ENCODE results near the gene TMEM183A. TPM values are rescaled to one million over a fixed set of nuclear protein-coding genes. Genes with fewer than 3 reads are reported as not detected.
"Not testable (repeated sequence)": the region's sequence is repeated elsewhere in the genome, so short reads cannot be mapped to it uniquely, and the experiment has no call there.

The TMEM183A gene
- total RNA-seq, 1 donor from 2014 or later: 75.8 TPM

DNA sequence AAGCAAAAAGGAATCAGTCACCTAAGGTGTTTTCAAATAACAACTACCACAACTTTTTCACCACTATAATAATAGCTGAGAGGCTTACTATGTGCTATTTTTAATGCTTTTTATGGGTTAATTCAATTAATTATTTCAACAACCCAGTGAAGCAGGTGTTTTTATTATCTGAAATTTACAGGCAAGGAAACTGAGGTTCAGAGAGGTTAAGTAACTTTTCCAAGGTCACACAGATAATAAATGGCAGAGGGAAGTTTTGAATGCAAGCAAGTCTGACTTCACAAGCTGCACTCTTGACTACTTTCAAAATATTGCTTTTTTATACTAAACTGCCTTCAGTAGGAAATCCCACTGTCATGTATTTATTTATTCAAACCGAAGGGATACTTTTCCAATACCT is 4.2 kb upstream of the TMEM183A start:
- no peaks in the 10 kb centered on the region for H3K36me3 Mint-ChIP-seq
- H3K4me3 Mint-ChIP-seq: no peak overlapping the region
- no peaks in the 10 kb centered on the region for H3K9me3 Mint-ChIP-seq
- H3K4me1 Mint-ChIP-seq (ENCODE audit: unreplicated experiment): peaks cover 6% of the 10 kb centered on the region
- H3K27me3 Mint-ChIP-seq: peaks cover 11% of the 10 kb centered on the region
- no peak for DNase-seq (ENCODE audit: extremely low spot score, unreplicated experiment)
- no peak overlapping the region for H3K27ac Mint-ChIP-seq
- TF ChIP-seq, protein P1, sequence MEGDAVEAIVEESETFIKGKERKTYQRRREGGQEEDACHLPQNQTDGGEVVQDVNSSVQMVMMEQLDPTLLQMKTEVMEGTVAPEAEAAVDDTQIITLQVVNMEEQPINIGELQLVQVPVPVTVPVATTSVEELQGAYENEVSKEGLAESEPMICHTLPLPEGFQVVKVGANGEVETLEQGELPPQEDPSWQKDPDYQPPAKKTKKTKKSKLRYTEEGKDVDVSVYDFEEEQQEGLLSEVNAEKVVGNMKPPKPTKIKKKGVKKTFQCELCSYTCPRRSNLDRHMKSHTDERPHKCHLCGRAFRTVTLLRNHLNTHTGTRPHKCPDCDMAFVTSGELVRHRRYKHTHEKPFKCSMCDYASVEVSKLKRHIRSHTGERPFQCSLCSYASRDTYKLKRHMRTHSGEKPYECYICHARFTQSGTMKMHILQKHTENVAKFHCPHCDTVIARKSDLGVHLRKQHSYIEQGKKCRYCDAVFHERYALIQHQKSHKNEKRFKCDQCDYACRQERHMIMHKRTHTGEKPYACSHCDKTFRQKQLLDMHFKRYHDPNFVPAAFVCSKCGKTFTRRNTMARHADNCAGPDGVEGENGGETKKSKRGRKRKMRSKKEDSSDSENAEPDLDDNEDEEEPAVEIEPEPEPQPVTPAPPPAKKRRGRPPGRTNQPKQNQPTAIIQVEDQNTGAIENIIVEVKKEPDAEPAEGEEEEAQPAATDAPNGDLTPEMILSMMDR (conservative IDR thresholded peaks at IDR 0.05): no peak

DNA sequence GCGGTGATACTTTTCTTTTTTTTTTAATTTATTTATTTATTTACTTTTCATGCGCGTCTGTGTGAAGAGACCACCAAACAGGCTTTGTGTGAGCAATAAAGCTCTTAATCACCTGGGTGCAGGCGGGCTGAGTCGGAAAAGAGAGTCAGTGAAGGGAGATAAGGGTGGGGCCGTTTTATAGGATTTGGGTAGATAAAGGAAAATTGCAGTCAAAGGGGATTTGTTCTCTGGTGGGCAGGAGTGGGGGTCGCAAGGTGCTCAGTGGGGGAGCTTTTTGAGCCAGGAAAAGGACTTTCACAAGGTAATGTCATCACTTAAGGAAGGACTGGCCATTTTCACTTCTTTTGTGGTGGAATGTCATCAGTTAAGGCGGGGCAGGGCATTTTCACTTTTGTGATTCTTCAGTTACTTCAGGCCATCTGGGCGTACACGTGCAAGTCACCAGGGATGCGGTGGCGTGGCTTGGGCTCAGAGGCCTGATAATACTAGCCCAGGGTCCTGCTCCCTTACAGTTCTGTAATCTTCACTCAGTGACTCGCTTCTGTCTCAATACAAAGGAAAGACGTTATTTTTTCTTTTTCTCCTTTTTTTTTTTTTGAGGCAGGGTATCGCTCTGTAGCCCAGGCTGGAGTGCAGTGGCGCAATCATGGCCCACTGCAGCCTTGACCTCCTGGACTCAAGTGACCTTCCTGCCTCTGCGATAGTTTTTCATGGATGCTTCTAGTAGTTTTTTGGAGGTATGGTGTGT is 1.6 kb upstream of the TMEM183A start:
- H3K9me3 Mint-ChIP-seq; H3K27me3 Mint-ChIP-seq; DNase-seq (ENCODE audit: extremely low spot score, unreplicated experiment); H3K36me3 Mint-ChIP-seq: not testable (repeated sequence)
- H3K27ac Mint-ChIP-seq: peak overlapping the region; percentile 100
- peak overlapping the region; percentile 97 for H3K4me3 Mint-ChIP-seq
- H3K4me1 Mint-ChIP-seq (ENCODE audit: unreplicated experiment): peaks cover 14% of the 10 kb centered on the region

DNA sequence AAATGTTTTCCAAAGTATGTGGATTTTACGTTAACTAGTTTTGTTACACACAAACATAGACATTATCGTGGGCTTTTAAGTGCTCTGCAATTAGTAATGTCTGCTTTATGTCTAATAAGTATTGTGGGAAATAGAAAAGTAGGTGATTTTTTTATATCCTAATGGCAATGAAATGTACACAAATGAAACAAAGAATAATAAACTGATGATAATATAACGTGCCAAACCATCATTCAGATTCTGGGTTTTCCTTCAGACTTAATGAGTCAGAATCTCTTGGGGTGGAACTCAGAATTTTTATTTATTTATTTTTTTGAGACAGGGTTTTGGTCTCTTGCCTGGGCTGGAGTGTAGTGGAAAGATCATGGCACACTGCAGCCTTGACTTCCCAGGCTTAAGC is 2.0 kb downstream of the TMEM183A start:
- H3K9me3 Mint-ChIP-seq: no peaks in the 10 kb centered on the region
- no peaks in the 10 kb centered on the region for H3K27me3 Mint-ChIP-seq
- TF ChIP-seq, protein P1 (conservative IDR thresholded peaks at IDR 0.05): no peak
- H3K4me1 Mint-ChIP-seq (ENCODE audit: unreplicated experiment): peaks cover 14% of the 10 kb centered on the region
- peak overlapping the region; percentile 52 for H3K4me3 Mint-ChIP-seq
- H3K27ac Mint-ChIP-seq: no peak overlapping the region
- H3K36me3 Mint-ChIP-seq: peaks cover 17% of the 10 kb centered on the region
- no peak for DNase-seq (ENCODE audit: extremely low spot score, unreplicated experiment)

DNA sequence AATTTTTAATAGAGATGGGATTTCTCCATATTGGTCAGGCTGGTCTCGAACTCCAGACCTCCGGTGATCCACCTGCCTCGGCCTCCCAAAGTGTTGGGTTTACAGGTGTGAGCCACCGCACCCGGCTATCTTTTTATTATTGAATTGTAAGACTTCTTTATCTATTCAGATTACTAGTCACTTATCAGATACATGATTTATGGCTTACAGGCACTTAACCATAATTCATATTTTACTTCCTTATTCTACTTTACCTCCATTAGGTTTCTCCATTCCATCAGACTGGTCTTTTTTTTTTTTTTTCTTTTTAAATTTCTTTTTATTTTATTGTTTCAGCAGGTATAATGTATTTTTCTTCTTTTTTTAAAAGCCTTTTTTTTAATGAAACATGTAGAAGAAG is 4.4 kb downstream of the TMEM183A start:
- peaks cover 29% of the 10 kb centered on the region for H3K36me3 Mint-ChIP-seq
- DNase-seq (ENCODE audit: extremely low spot score, unreplicated experiment): no peak
- H3K4me3 Mint-ChIP-seq: no peak overlapping the region
- peaks cover 8% of the 10 kb centered on the region for H3K4me1 Mint-ChIP-seq (ENCODE audit: unreplicated experiment)
- H3K9me3 Mint-ChIP-seq: no peaks in the 10 kb centered on the region
- H3K27me3 Mint-ChIP-seq: no peaks in the 10 kb centered on the region
- H3K27ac Mint-ChIP-seq: no peak overlapping the region
- TF ChIP-seq, protein P1 (conservative IDR thresholded peaks at IDR 0.05): no peak

DNA sequence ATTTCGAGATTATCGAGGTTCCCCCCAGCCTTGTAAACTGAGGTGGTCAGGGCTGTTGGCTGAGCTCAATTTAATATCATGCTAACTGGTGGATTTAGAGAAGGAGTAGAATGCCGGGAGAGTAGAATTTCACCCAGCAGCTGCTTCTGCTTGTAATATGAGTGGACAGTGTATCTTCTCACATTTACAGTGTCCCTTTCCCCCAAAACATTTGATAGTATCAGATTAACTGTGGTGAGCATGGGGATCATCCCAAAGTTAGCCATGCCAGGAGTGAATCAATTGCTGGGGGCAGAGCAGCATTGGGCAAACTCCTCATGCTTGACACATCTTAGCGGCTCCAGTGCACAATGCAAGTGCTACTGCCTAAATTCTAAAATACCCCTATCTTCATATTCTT is 9.9 kb downstream of the TMEM183A start:
- H3K9me3 Mint-ChIP-seq: no peaks in the 10 kb centered on the region
- H3K27me3 Mint-ChIP-seq: no peaks in the 10 kb centered on the region
- H3K27ac Mint-ChIP-seq: no peak overlapping the region
- H3K4me3 Mint-ChIP-seq: no peak overlapping the region
- H3K36me3 Mint-ChIP-seq: peaks cover 52% of the 10 kb centered on the region
- TF ChIP-seq, protein P1 (conservative IDR thresholded peaks at IDR 0.05): no peak
- H3K4me1 Mint-ChIP-seq (ENCODE audit: unreplicated experiment): no peaks in the 10 kb centered on the region
- no peak for DNase-seq (ENCODE audit: extremely low spot score, unreplicated experiment)

DNA sequence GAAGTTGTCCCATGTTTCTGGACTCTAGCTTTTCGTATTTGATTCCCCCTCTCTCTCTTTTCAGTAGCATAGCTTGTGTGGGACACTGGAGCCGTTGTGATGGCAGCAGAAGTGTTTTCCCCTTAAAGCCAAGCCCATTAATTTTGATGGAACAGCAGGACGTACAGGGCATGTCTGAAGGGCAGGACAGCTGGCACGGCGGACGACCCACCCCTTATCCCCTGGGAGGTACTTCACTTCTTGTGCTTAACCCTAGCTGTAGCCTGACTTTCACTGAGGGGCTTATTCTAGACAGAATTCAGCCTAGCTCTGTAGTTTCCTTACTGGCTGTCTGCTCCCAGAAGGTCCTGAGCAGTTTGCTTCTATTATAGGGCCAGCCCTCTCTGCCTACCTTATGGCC is 10.5 kb downstream of the TMEM183A start:
- no peaks in the 10 kb centered on the region for H3K9me3 Mint-ChIP-seq
- TF ChIP-seq, protein P1 (conservative IDR thresholded peaks at IDR 0.05): no peak
- no peak for DNase-seq (ENCODE audit: extremely low spot score, unreplicated experiment)
- H3K27ac Mint-ChIP-seq: no peak overlapping the region
- no peaks in the 10 kb centered on the region for H3K27me3 Mint-ChIP-seq
- no peak overlapping the region for H3K4me3 Mint-ChIP-seq
- H3K4me1 Mint-ChIP-seq (ENCODE audit: unreplicated experiment): no peaks in the 10 kb centered on the region
- peaks cover 48% of the 10 kb centered on the region for H3K36me3 Mint-ChIP-seq

DNA sequence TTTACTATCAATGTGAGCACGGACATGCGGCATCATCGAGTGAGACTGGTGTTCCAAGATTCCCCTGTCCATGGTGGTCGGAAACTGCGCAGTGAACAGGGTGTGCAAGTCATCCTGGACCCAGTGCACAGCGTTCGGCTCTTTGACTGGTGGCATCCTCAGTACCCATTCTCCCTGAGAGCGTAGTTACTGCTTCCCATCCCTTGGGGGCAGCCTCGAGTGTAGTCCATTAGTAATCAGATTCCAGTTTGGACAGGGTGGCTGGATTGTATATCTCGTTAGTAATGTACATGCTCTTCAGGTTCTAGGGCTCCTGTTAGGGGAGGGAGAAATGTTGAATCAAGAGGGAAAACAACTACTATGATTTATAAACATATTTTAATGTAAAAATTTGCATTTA is 15.7 kb downstream of the TMEM183A start:
- H3K4me3 Mint-ChIP-seq; H3K9me3 Mint-ChIP-seq; H3K4me1 Mint-ChIP-seq (ENCODE audit: unreplicated experiment); H3K27ac Mint-ChIP-seq; DNase-seq (ENCODE audit: extremely low spot score, unreplicated experiment): not testable (repeated sequence)
- peaks cover 31% of the 10 kb centered on the region for H3K36me3 Mint-ChIP-seq
- peaks cover 18% of the 10 kb centered on the region for H3K27me3 Mint-ChIP-seq
